Upper lobe of right lung (tissue), 1 donor: ENCODE data around the gene KIAA0753. TPM values are rescaled to one million over a fixed set of nuclear protein-coding genes. Genes with fewer than 3 reads are reported as not detected.

ENCODE experiments used
- ATAC-seq: fragments of 200-7000 bp; cut with Tn5 transposase; one replicate; pipeline ENCODE4 v1.9.1; 2020; ENCODE audit warnings: mild to moderate bottlenecking, moderate library complexity
- DNase-seq: peaks from one replicate; pipeline ENCODE4 v3.0.0-alpha.2; 2020
- H3K27ac ChIP-seq: fragments of 200-600 bp; one replicate; pipeline ENCODE4 v1.8.0; 2022
- H3K27me3 ChIP-seq: fragments of 200-600 bp; one replicate; pipeline ENCODE4 v1.8.0; 2022; ENCODE audit warnings: mild to moderate bottlenecking
- H3K36me3 ChIP-seq: fragments of 200-600 bp; one replicate; pipeline ENCODE4 v1.8.0; 2022
- H3K4me1 ChIP-seq: fragments of 200-600 bp; one replicate; pipeline ENCODE4 v1.8.0; 2022
- H3K4me3 ChIP-seq: fragments of 200-600 bp; one replicate; pipeline ENCODE4 v1.8.0; 2022; ENCODE audit warnings: mild to moderate bottlenecking
- H3K9me3 ChIP-seq: fragments of 200-600 bp; one replicate; pipeline ENCODE4 v1.8.0; 2022
- intact Hi-C: fragments of 100-400 bp; cut with DNase I; formaldehyde crosslinking; loops from one replicate; pipeline ENCODE4 v1.11.0; 2022
- total RNA-seq: library from RNA; stranded (reverse); fragmentation: NEBNext Ultra II Directional; extraction: Animal tissue kit (Norgen Biotek cat#: 25700); gene quantifications from one replicate; pipeline ENCODE4 v1.2.1, GENCODE V29; 2021
- TF ChIP-seq, protein P1 (sequence below): fragments of 200-600 bp; IDR thresholded peaks from one replicate; pipeline ENCODE4 v1.8.0; 2022; ENCODE audit warnings: antibody characterized with exemption
- donor health status: DM: no; HTN: yes; CAD: no; lungs with severe emphysema.

Gene KIAA0753
- total RNA-seq, 1 donor from 2014 or later = 18.3 TPM

GRCh38 chr17:6630390-6630789 is 10.1 kb downstream of the KIAA0753 start:
- Histone ChIP-seq H3K4me1 (no peaks in the 10 kb centered on the region), H3K9me3 (no peaks in the 10 kb centered on the region), H3K27ac (no peak overlapping the region), H3K36me3 (peaks cover 78% of the 10 kb centered on the region), H3K4me3 (no peak overlapping the region), H3K27me3 (no peaks in the 10 kb centered on the region)
- DNase-seq (no peak), ATAC-seq (no peak)
- intact Hi-C loops = no loop called here
- TF ChIP-seq, protein P1, sequence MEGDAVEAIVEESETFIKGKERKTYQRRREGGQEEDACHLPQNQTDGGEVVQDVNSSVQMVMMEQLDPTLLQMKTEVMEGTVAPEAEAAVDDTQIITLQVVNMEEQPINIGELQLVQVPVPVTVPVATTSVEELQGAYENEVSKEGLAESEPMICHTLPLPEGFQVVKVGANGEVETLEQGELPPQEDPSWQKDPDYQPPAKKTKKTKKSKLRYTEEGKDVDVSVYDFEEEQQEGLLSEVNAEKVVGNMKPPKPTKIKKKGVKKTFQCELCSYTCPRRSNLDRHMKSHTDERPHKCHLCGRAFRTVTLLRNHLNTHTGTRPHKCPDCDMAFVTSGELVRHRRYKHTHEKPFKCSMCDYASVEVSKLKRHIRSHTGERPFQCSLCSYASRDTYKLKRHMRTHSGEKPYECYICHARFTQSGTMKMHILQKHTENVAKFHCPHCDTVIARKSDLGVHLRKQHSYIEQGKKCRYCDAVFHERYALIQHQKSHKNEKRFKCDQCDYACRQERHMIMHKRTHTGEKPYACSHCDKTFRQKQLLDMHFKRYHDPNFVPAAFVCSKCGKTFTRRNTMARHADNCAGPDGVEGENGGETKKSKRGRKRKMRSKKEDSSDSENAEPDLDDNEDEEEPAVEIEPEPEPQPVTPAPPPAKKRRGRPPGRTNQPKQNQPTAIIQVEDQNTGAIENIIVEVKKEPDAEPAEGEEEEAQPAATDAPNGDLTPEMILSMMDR = no peak

DNA sequence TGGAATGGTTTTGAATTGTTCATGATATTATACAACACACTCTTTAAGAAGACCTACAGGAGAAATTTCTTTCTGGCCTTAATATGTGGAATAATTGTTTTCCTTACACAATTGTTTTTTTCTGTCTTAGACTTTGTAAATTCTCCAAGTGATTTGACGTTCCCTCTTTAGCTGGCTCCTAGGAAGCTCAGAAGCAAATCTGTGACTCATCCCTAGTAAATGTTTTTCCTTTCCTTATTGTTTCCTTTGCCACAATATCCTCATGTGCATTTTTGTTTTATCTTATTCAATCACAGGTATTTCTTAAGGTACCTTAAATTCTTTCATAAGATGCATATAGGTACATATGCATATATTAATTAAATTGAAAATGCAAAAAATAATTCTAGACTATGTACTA is 13.5 kb downstream of the KIAA0753 start:
- intact Hi-C loops = no loop called here
- TF ChIP-seq, protein P1 = no peak
- no peaks in the 10 kb centered on the region for H3K4me1 ChIP-seq
- no peaks in the 10 kb centered on the region for H3K27me3 ChIP-seq
- ATAC-seq = no peak
- H3K4me3 ChIP-seq = no peak overlapping the region
- peaks cover 80% of the 10 kb centered on the region for H3K36me3 ChIP-seq
- DNase-seq = no peak
- no peak overlapping the region for H3K27ac ChIP-seq
- no peaks in the 10 kb centered on the region for H3K9me3 ChIP-seq

GRCh38 chr17:6626616-6627015 is 13.9 kb downstream of the KIAA0753 start:
- DNase-seq (no peak), ATAC-seq (no peak)
- Histone ChIP-seq H3K36me3 (peaks cover 80% of the 10 kb centered on the region), H3K27me3 (no peaks in the 10 kb centered on the region), H3K4me3 (no peak overlapping the region), H3K27ac (no peak overlapping the region), H3K9me3 (no peaks in the 10 kb centered on the region), H3K4me1 (no peaks in the 10 kb centered on the region)
- intact Hi-C loops = no loop called here
- TF ChIP-seq, protein P1 = no peak

DNA sequence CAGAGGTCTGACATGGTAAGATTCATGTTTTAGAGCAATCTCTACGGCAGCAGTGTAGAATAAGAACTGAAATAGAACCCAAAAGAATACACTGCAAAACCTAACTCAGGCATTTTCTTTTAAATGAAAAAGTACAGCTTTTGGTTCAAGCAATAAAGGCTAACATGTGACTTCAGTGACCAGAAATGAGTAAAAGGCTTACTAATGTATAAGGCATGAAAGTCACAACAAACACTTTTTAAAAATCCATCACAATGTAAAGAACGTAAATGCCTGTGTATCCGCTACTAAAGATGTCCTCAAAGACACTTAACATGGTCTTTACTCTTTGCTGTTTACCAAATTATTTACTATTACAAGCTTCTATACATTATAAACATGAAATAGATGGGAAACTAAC is 16.6 kb downstream of the KIAA0753 start:
- peaks cover 87% of the 10 kb centered on the region for H3K36me3 ChIP-seq
- TF ChIP-seq, protein P1 = no peak

GRCh38 chr17:6611231-6611630 is 29.3 kb downstream of the KIAA0753 start:
- Histone ChIP-seq H3K36me3 (peaks cover 52% of the 10 kb centered on the region), H3K9me3 (no peaks in the 10 kb centered on the region), H3K27me3 (no peaks in the 10 kb centered on the region), H3K4me1 (no peaks in the 10 kb centered on the region), H3K27ac (no peak overlapping the region), H3K4me3 (no peak overlapping the region)
- no peak for ATAC-seq
- TF ChIP-seq, protein P1 = no peak
- no peak for DNase-seq
- intact Hi-C loops = no loop called here

More for the DNA sequence above, 16.6 kb downstream of the KIAA0753 start:
- no peak overlapping the region for H3K4me3 ChIP-seq
- intact Hi-C loops = no loop called here
- no peak overlapping the region for H3K27ac ChIP-seq
- H3K27me3 ChIP-seq = no peaks in the 10 kb centered on the region
- no peaks in the 10 kb centered on the region for H3K9me3 ChIP-seq
- DNase-seq (no peak), ATAC-seq (no peak)
- H3K4me1 ChIP-seq = no peaks in the 10 kb centered on the region

DNA sequence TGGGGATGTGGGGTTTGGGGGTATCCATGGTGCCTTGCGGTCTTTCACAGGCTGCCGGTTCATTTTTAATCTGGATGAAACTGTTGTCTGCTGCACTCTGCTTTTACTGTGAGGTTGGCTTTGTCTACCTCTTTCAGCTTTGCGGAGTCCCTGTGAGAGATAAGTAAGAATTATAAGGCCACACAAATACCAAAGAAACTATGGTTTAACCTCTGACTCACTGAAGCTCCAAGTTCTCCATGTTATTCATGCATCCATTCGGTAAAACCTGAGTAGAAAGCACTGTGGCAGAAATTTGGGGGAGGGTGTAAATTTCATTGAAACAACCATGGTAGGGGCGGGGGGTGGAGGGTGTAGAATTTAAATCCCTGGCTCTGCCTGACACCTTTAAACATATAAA is 30.5 kb downstream of the KIAA0753 start:
- no peaks in the 10 kb centered on the region for H3K4me1 ChIP-seq
- TF ChIP-seq, protein P1 = no peak
- H3K36me3 ChIP-seq = peaks cover 64% of the 10 kb centered on the region
- DNase-seq (no peak), ATAC-seq (no peak)
- H3K27me3 ChIP-seq = no peaks in the 10 kb centered on the region
- H3K4me3 ChIP-seq = no peak overlapping the region
- intact Hi-C loops = no loop called here
- H3K27ac ChIP-seq = no peak overlapping the region
- H3K9me3 ChIP-seq = no peaks in the 10 kb centered on the region
